K562 (cell line): ENCODE results near the gene HSFX3. TPM values are rescaled to one million over a fixed set of nuclear protein-coding genes. Genes with fewer than 3 reads are reported as not detected.
A peak's percentile ranks its signal among the peaks of the same experiment; 100 is the strongest.

Source experiments
- ATAC-seq: fragments of 200-7000 bp; cut with Tn5 transposase; 3 replicates; pipeline ENCODE4 v1.9.1; 2020; ENCODE audit warnings: moderate library complexity
- BruUV-seq: library from RNA; stranded (reverse); fragments of 400-500 nt; replicated peaks from 2 replicates; lab custom pipeline; 2021; lab: Mats Ljungman, UMichigan
- CTCF ChIA-PET: fragments of 300-600 bp; formaldehyde crosslinking; extraction: SDS; loops from one replicate; lab custom pipeline; 2021; ENCODE audit warnings: low intra/inter-chr PET ratio; lab: Yijun Ruan, JAX
- POLR2A ChIA-PET: fragments of 300-600, 350-650 bp; sonication (Branson Sonifier 250); formaldehyde crosslinking; extraction: SDS; loops from one replicate; lab custom pipeline; 2021; ENCODE audit warnings: antibody characterized with exemption, inconsistent platforms; lab: Yijun Ruan, JAX
- DNase-seq, 4 experiments: peaks; one replicate each; pipeline versions ENCODE4 v3.0.0 to v3.0.0-alpha.2; 2011 to 2018; ENCODE audit warnings: low spot score in 3 of 4, mixed read lengths in 3 of 4; ENCODE audit errors: extremely low read depth in 1 of 4
- FAIRE-seq: peaks from 2 replicates; lab custom pipeline; 2011; peaks lifted over from hg19 to GRCh38; lab: Jason Lieb, UNC
- H2AFZ ChIP-seq: 2 replicates; pipeline ENCODE4 v1.6.0; 2011; ENCODE audit warnings: low read depth, low read length, control low read depth, inconsistent platforms
- H3K27ac ChIP-seq: fragments of 200-600 bp; 3 replicates; pipeline ENCODE4 v1.8.0; 2011; ENCODE audit warnings: low read depth, mild to moderate bottlenecking, control low read depth, inconsistent platforms, low read length, moderate library complexity, mixed read lengths; ENCODE audit errors: extremely low read depth
- H3K27me3 ChIP-seq, 2 experiments: fragments of 300-600 bp in 1 of 2; 2 replicates in 1 of 2; 3 replicates in 1 of 2; pipeline versions ENCODE4 v1.6.0 to v1.8.0; 2011; ENCODE audit warnings: inconsistent platforms in 2 of 2, low read length in 2 of 2, mild to moderate bottlenecking in 1 of 2, mixed read lengths in 1 of 2, moderate library complexity in 1 of 2; ENCODE audit not compliant: control insufficient read depth in 2 of 2, insufficient read depth in 2 of 2
- H3K36me3 ChIP-seq: fragments of 300-600 bp; 3 replicates; pipeline ENCODE4 v1.8.0; 2011; ENCODE audit warnings: mild to moderate bottlenecking, low read length, inconsistent platforms; ENCODE audit not compliant: control insufficient read depth, insufficient read depth
- H3K4me1 ChIP-seq, 2 experiments: fragments of 200-600 bp in 1 of 2; replicated peaks in 1 of 2; 2 replicates in 1 of 2; 3 replicates in 1 of 2; pipeline versions ENCODE4 v1.5.1 to v1.8.0; 2011; ENCODE audit warnings: inconsistent platforms in 2 of 2, low read length in 2 of 2, mild to moderate bottlenecking in 1 of 2, mixed read lengths in 1 of 2, moderate library complexity in 1 of 2; ENCODE audit not compliant: control insufficient read depth in 2 of 2, insufficient read depth in 2 of 2
- H3K4me2 ChIP-seq: 2 replicates; pipeline ENCODE4 v1.6.1; 2011; ENCODE audit warnings: low read length, control low read depth, inconsistent platforms, mixed read lengths; ENCODE audit not compliant: insufficient read depth
- H3K4me3 ChIP-seq: fragments of 200-600 bp; sonication (generic), shearing (Covaris generic); 2 replicates; pipeline ENCODE4 v1.5.1; 2016; ENCODE audit warnings: control low read depth, inconsistent platforms
- H3K79me2 ChIP-seq: fragments of 200-600 bp; 3 replicates; pipeline ENCODE4 v1.8.0; 2011; ENCODE audit warnings: low read length, inconsistent platforms; ENCODE audit not compliant: control insufficient read depth, insufficient read depth
- H3K9ac ChIP-seq, 2 experiments: 2 replicates each; pipeline versions ENCODE4 v1.6.0 to v1.6.1; 2011; ENCODE audit warnings: low read depth in 2 of 2, low read length in 2 of 2, control low read depth in 1 of 2, inconsistent platforms in 1 of 2, mild to moderate bottlenecking in 1 of 2, mixed read lengths in 1 of 2; ENCODE audit not compliant: insufficient read depth in 1 of 2
- H3K9me1 ChIP-seq: one replicate; pipeline ENCODE4 v1.6.0; 2011; ENCODE audit warnings: inconsistent platforms, mild to moderate bottlenecking, low read length, moderate library complexity; ENCODE audit not compliant: control insufficient read depth, insufficient read depth
- H3K9me3 ChIP-seq: replicated peaks from 2 replicates; pipeline ENCODE4 v1.5.1; 2011; ENCODE audit warnings: low read depth, low read length, inconsistent platforms; ENCODE audit not compliant: control insufficient read depth, insufficient read depth
- H4K20me1 ChIP-seq: replicated peaks from 2 replicates; pipeline ENCODE4 v1.6.1; 2011; ENCODE audit warnings: low read length, inconsistent platforms, mixed read lengths; ENCODE audit not compliant: control insufficient read depth, insufficient read depth
- MEIS2 ChIP-seq: fragments of 450-650 bp; IDR thresholded peaks from 2 replicates; pipeline ENCODE4 v1.6.1; 2014; ENCODE audit warnings: mild to moderate bottlenecking; ENCODE audit not compliant: partially characterized antibody
- NR2F6 ChIP-seq: fragments of 450-650 bp; formaldehyde crosslinking; IDR thresholded peaks from 2 replicates; pipeline ENCODE4 v1.4.0; 2020; ENCODE audit warnings: mild to moderate bottlenecking
- RAD21 ChIP-seq, 2 experiments: fragments of 250-450 bp in 1 of 2; fragments of 450-650 bp in 1 of 2; sonication (Bioruptor Pico) in 1 of 2; formaldehyde crosslinking in 1 of 2; IDR thresholded peaks in 1 of 2; conservative IDR thresholded peaks in 1 of 2; 2 replicates each; pipeline versions ENCODE4 v1.4.0 to v1.8.0; 2020 to 2022; ENCODE audit warnings: mild to moderate bottlenecking in 2 of 2, moderate library complexity in 1 of 2
- SMC3 ChIP-seq: conservative IDR thresholded peaks from 2 replicates; pipeline ENCODE4 v1.6.1; 2011; ENCODE audit warnings: low read depth, low read length, improper control_type of control experiment; ENCODE audit not compliant: insufficient read depth
- STAT5B ChIP-seq: fragments of 250-450 bp; sonication (Bioruptor Pico); IDR thresholded peaks from 2 replicates; pipeline ENCODE4 v1.8.0; 2021; ENCODE audit warnings: mild to moderate bottlenecking, inconsistent platforms
- ZFP36 ChIP-seq: fragments of 150-350 bp; IDR thresholded peaks from 2 replicates; pipeline ENCODE4 v1.6.1; 2018; ENCODE audit warnings: low read length, low read depth; ENCODE audit not compliant: partially characterized antibody
- ZNF239 ChIP-seq: fragments of 250-450 bp; sonication (Bioruptor Pico); IDR thresholded peaks from 2 replicates; pipeline ENCODE4 v1.4.0; 2020; ENCODE audit warnings: mild to moderate bottlenecking
- WGBS: fragments of 100-300 bp; shearing (Covaris generic); methylation state at CpG from one replicate; pipeline ENCODE4 v1.1.6; 2016; ENCODE audit warnings: low coverage, mixed read lengths; ENCODE audit not compliant: insufficient coverage; ENCODE audit errors: missing lambda C conversion rate; 5-methylcytosine and 5-hydroxymethylcytosine counted together
- in situ Hi-C: fragments of 300-500 bp; cut with MboI; formaldehyde crosslinking; loops from 4 replicates; pipeline ENCODE4 v1.15.0; 2018; ENCODE audit warnings: inconsistent platforms, mixed read lengths
- intact Hi-C: fragments of 100-400 bp; cut with micrococcal nuclease; formaldehyde crosslinking; loops from 2 replicates; pipeline ENCODE4 v1.14.2; 2022
- polyA plus RNA-seq, 8 experiments: library from polyadenylated mRNA; depleted of rRNA in 4 of 8; stranded (reverse) in 5 of 8; unstranded in 3 of 8; fragments of >200 nt; fragmentation: Nextera tagmentation in 2 of 8; fragmentation: Illumina TruSeq in 1 of 8; extraction: Ambion mirVana in 2 of 8; extraction: Trizol in 1 of 8; gene quantifications; 2 replicates each; pipeline versions ENCODE4 v1.2.1 to v1.2.3, GENCODE V29; 2011 to 2014; ENCODE audit warnings: inconsistent platforms in 1 of 8, missing spikeins in 1 of 8
- total RNA-seq, 7 experiments: library from RNA; depleted of rRNA in 6 of 7; stranded (reverse); fragments of >200 nt in 6 of 7; fragmentation: Illumina TruSeq in 2 of 7; extraction: Trizol in 2 of 7; gene quantifications; 2 replicates each; pipeline versions ENCODE4 v1.2.1 to v1.2.3, GENCODE V29; 2011 to 2021; ENCODE audit warnings: low replicate concordance in 1 of 7
- TF ChIP-seq, protein P1 (sequence below): fragments of 450-650 bp; IDR thresholded peaks from 2 replicates; pipeline ENCODE4 v1.6.1; 2016
- TF ChIP-seq, protein P2 (sequence below), 3 experiments: IDR thresholded peaks in 2 of 3; conservative IDR thresholded peaks in 1 of 3; 2 replicates each; pipeline ENCODE4 v1.5.1; 2011 to 2012; ENCODE audit warnings: low read length in 3 of 3, mild to moderate bottlenecking in 3 of 3, control low read depth in 2 of 3, improper control_type of control experiment in 1 of 3, inconsistent platforms in 1 of 3, low read depth in 1 of 3, mixed read lengths in 1 of 3, moderate library complexity in 1 of 3; ENCODE audit not compliant: insufficient read depth in 2 of 3

The HSFX3 gene
- total and polyA plus RNA-seq, 9 of the 15 experiments (the other 6 are each of a cell fraction or from before 2014, with no cell fraction given), result 0.08 to 0.10 TPM; not detected in 7

DNA sequence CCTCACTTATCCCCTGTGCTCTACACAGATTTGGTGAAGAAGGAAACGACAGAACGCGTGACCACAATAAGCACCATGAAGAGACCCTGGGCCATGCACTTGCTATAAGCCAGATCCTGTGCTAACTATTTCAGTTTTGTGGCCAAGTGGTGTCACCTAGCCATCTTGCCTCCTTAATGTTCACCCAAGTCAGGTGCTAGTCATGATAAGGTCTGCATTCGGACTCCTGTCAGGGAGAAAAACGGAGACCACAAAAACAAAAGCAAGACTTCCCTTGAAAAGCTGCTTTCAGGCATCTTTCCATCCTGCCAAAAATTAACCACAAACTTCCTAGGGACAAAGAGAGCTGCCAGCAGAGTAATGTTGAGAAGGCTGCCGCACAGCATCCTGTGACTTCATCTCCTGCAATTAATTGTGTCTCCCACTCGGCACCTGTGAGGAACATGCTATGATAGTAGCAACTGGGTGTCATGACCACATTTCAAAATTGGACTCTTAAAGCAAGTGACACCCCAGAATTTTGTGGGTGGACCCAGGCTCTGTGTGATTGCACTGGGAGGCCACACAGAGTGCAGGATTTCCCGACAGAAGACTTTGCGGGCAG, 35.8 kb downstream of the HSFX3 start:
- WGBS, result 22% methylated on average over 9 of the region's 9 CpGs
- H2AFZ ChIP-seq, result peak overlapping the region; percentile 47; the same call in 1 of the 2 replicates
- H3K9me1 ChIP-seq, result peaks cover 4% of the 10 kb centered on the region
- ChIA-PET CTCF (interaction anchor here (0.6 kb wide), 1 partner anchor 25 kb away, joined by 4 read pairs; no protein-coding TSS in a partner anchor), POLR2A (no interaction called here)
- no peaks in the 10 kb centered on the region for H3K36me3 ChIP-seq
- H3K9me3 ChIP-seq, result no peaks in the 10 kb centered on the region
- H3K4me1 ChIP-seq, result peaks cover 3 to 28% of the 10 kb centered on the region in 2 experiments; a peak in 4 of 5 replicates
- no peaks in the 10 kb centered on the region for H3K79me2 ChIP-seq
- no peaks in the 10 kb centered on the region for H4K20me1 ChIP-seq
- no peak overlapping the region for H3K4me3 ChIP-seq
- intact Hi-C loops, result loop anchor here (10.0 kb wide), 1 partner anchor 131 kb away; no protein-coding TSS in a partner anchor
- no peak overlapping the region for H3K9ac ChIP-seq
- no peak overlapping the region for H3K4me2 ChIP-seq
- no TSS peak for BruUV-seq
- DNase-seq (no peak), ATAC-seq (no peak), FAIRE-seq (no peak)
- no peak for TF ChIP-seq STAT5B (CRISPR knock-in tag)
- TF ChIP-seq ZNF239 (CRISPR knock-in tag), result peak; percentile 85
- in situ Hi-C loops, result loop anchor here (10.0 to 25.0 kb wide), 2 partner anchors 61 to 123 kb away; partner anchors contain the start of gene TMEM185A
- peaks cover 0 to 7% of the 10 kb centered on the region in 2 experiments; a peak in 2 of 5 replicates for H3K27me3 ChIP-seq
- no peak overlapping the region for H3K27ac ChIP-seq

DNA sequence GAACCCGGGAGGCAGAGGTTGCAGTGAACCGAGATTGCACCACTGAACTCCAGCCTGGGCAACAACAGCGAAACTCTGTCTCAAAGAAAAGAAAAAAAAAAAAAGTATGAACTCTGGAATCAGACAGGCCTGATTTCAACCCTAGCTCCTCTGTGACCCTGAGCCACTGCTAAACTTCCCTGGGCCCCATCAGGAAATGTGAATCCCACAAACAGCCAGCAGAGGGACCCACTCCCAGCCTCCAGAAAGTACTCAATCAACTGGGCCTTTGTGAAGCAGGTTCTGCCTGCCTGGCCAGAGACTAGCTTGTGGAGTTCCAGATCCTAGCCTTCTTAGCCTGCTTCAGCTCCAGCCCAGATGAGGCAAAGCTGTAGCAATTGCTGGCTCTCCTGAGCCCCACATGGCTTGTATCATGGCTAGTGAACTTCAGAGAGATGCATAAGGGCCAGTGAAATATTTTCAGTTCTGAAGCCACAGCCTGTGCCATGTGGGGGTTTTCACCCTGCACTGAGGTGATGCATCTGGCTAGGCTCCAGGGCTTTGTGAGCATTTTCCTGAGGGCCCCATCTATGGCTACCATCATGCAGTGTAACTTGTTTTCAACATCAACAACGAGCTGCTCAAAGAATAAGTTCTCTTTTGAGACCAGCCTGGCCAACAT, 37.4 kb downstream of the HSFX3 start:
- H2AFZ ChIP-seq, result peak overlapping the region; percentile 29; the same call in 1 of the 2 replicates
- no peaks in the 10 kb centered on the region for H3K36me3 ChIP-seq
- ATAC-seq, result peak; percentile 87
- no peaks in the 10 kb centered on the region; the same call in 1 of the 2 replicates for H4K20me1 ChIP-seq
- peak; percentile 88 for FAIRE-seq
- H3K79me2 ChIP-seq, result no peaks in the 10 kb centered on the region
- ChIA-PET CTCF (no interaction called here), POLR2A (interaction anchor here (0.8 to 1.0 kb wide), 2 partner anchors 9 to 104 kb away, joined by 3 to 4 read pairs; no protein-coding TSS in a partner anchor)
- H3K4me1 ChIP-seq, result peaks cover 3 to 28% of the 10 kb centered on the region in 2 experiments; a peak in 4 of 5 replicates
- peak; percentile 58 to 76 (median 60) for DNase-seq
- no peak overlapping the region for H3K4me2 ChIP-seq
- intact Hi-C loops, result loop anchor here (10.0 kb wide), 1 partner anchor 132 kb away; no protein-coding TSS in a partner anchor
- WGBS, result 40% methylated on average over 1 of the region's 4 CpGs
- H3K27ac ChIP-seq, result no peak overlapping the region
- peaks cover 4% of the 10 kb centered on the region for H3K9me1 ChIP-seq
- BruUV-seq, result no TSS peak
- in situ Hi-C loops, result loop anchor here (10.0 to 25.0 kb wide), 2 partner anchors 62 to 125 kb away; partner anchors contain the start of gene TMEM185A
- H3K27me3 ChIP-seq, result peaks cover 0 to 7% of the 10 kb centered on the region in 2 experiments; a peak in 3 of 5 replicates
- no peak overlapping the region for H3K4me3 ChIP-seq
- H3K9ac ChIP-seq, result peak overlapping the region in 1 of 2 experiments; percentile 55; a peak in 1 of 4 replicates
- H3K9me3 ChIP-seq, result no peaks in the 10 kb centered on the region
- TF ChIP-seq, protein P1, sequence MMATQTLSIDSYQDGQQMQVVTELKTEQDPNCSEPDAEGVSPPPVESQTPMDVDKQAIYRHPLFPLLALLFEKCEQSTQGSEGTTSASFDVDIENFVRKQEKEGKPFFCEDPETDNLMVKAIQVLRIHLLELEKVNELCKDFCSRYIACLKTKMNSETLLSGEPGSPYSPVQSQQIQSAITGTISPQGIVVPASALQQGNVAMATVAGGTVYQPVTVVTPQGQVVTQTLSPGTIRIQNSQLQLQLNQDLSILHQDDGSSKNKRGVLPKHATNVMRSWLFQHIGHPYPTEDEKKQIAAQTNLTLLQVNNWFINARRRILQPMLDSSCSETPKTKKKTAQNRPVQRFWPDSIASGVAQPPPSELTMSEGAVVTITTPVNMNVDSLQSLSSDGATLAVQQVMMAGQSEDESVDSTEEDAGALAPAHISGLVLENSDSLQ, result 0 out of 2 replicates have a peak, but pooled peaks have one; percentile 14
- TF ChIP-seq MEIS2 (peak; percentile 29), NR2F6 (CRISPR knock-in tag) (no peak), ZFP36 (peak; percentile 47), SMC3 (peak; percentile 66), RAD21 (CRISPR knock-in tag; conservative IDR thresholded peaks at IDR 0.05 in 1 of 2, IDR thresholded peaks at IDR 0.05 in 1 of 2) (peak in 1 of 2 experiments; percentile 71; a peak in 3 of 4 replicates)
- TF ChIP-seq, protein P2, sequence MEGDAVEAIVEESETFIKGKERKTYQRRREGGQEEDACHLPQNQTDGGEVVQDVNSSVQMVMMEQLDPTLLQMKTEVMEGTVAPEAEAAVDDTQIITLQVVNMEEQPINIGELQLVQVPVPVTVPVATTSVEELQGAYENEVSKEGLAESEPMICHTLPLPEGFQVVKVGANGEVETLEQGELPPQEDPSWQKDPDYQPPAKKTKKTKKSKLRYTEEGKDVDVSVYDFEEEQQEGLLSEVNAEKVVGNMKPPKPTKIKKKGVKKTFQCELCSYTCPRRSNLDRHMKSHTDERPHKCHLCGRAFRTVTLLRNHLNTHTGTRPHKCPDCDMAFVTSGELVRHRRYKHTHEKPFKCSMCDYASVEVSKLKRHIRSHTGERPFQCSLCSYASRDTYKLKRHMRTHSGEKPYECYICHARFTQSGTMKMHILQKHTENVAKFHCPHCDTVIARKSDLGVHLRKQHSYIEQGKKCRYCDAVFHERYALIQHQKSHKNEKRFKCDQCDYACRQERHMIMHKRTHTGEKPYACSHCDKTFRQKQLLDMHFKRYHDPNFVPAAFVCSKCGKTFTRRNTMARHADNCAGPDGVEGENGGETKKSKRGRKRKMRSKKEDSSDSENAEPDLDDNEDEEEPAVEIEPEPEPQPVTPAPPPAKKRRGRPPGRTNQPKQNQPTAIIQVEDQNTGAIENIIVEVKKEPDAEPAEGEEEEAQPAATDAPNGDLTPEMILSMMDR (IDR thresholded peaks at IDR 0.05 in 2 of 3, conservative IDR thresholded peaks at IDR 0.05 in 1 of 3; ENCODE audit: insufficient read depth in 2 of 3, low read depth in 1 of 3, low read length in 3 of 3), result peak; percentile 72 to 74 (median 72)
